Caco-2 (cell line): ENCODE measurements around the gene SMYD3. TPM values are rescaled to one million over a fixed set of nuclear protein-coding genes. Genes with fewer than 3 reads are reported as not detected.

Source experiments
- BruUV-seq: library from RNA; stranded (reverse); fragments of 400-500 nt; replicated peaks from 2 replicates; lab custom pipeline; 2021; lab: Mats Ljungman, UMichigan
- CTCF ChIA-PET: fragments of 300-600 bp; sonication (Branson Sonifier 250); formaldehyde crosslinking; loops from one replicate; lab custom pipeline; 2022; ENCODE audit warnings: antibody characterized with exemption; lab: Charles Lee
- POLR2A ChIA-PET: fragments of 300-600 bp; sonication (Branson Sonifier 250); formaldehyde crosslinking; loops from one replicate; lab custom pipeline; 2022; ENCODE audit warnings: antibody characterized with exemption; lab: Charles Lee
- DNase-seq, 2 experiments: peaks; one replicate each; pipeline versions ENCODE4 v3.0.0 to v3.0.0-alpha.2; 2020 to 2022
- H3K27me3 ChIP-seq: replicated peaks from 2 replicates; pipeline ENCODE4 v1.6.0; 2011; ENCODE audit warnings: low read length; ENCODE audit not compliant: control insufficient read depth, insufficient read depth
- H3K36me3 ChIP-seq: 2 replicates; pipeline ENCODE4 v1.5.1; 2011; ENCODE audit warnings: low read length; ENCODE audit not compliant: control insufficient read depth, insufficient read depth
- H3K4me1 ChIP-seq: fragments of 250-450 bp; sonication (Bioruptor Pico); 2 replicates; pipeline ENCODE4 v1.5.1; 2020; ENCODE audit warnings: mild to moderate bottlenecking
- H3K4me3 ChIP-seq: 2 replicates; pipeline ENCODE4 v1.5.1; 2011; ENCODE audit warnings: low read depth, mild to moderate bottlenecking, control low read depth, low read length
- H3K9me3 ChIP-seq: fragments of 250-450 bp; sonication (Bioruptor Pico); 2 replicates; pipeline ENCODE4 v1.5.1; 2020; ENCODE audit warnings: mild to moderate bottlenecking, moderate library complexity
- H3K27ac Mint-ChIP-seq: one replicate; pipeline ENCODE4 v1.8.0; 2022; ENCODE audit warnings: mixed read lengths; ENCODE audit not compliant: unreplicated experiment
- H3K27me3 Mint-ChIP-seq: one replicate; pipeline ENCODE4 v1.8.0; 2022; ENCODE audit warnings: mixed read lengths; ENCODE audit not compliant: insufficient read depth, unreplicated experiment
- H3K36me3 Mint-ChIP-seq: one replicate; pipeline ENCODE4 v1.8.0; 2022; ENCODE audit warnings: mild to moderate bottlenecking, mixed read lengths; ENCODE audit not compliant: insufficient read depth, unreplicated experiment
- H3K4me1 Mint-ChIP-seq: one replicate; pipeline ENCODE4 v1.8.0; 2022; ENCODE audit warnings: low read depth, mixed read lengths; ENCODE audit not compliant: unreplicated experiment
- H3K4me3 Mint-ChIP-seq: one replicate; pipeline ENCODE4 v1.8.0; 2022; ENCODE audit warnings: mild to moderate bottlenecking, moderate library complexity, mixed read lengths; ENCODE audit not compliant: unreplicated experiment
- H3K9me3 Mint-ChIP-seq: one replicate; pipeline ENCODE4 v1.8.0; 2022; ENCODE audit warnings: mixed read lengths; ENCODE audit not compliant: unreplicated experiment
- intact Hi-C: fragments of 100-400 bp; cut with micrococcal nuclease; formaldehyde crosslinking; loops from one replicate; pipeline ENCODE4 v1.10.0; 2022; ENCODE audit not compliant: unreplicated experiment
- total RNA-seq: library from RNA; stranded (reverse); gene quantifications from 2 replicates; pipeline ENCODE4 v1.2.3, GENCODE V29; 2022
- TF ChIP-seq, protein P1 (sequence below), 2 experiments: fragments of 200-600 bp in 1 of 2; IDR thresholded peaks; 1 replicate in 1 of 2; 2 replicates in 1 of 2; pipeline versions ENCODE4 v1.5.1 to v1.8.0; 2011 to 2022; ENCODE audit warnings: antibody characterized with exemption in 1 of 2, control low read depth in 1 of 2, inconsistent platforms in 1 of 2, low read depth in 1 of 2, low read length in 1 of 2, mild to moderate bottlenecking in 1 of 2, moderate library complexity in 1 of 2; ENCODE audit not compliant: insufficient read depth in 1 of 2, severe bottlenecking in 1 of 2, unreplicated experiment in 1 of 2

Gene SMYD3
- total RNA-seq, 1 experiment from 2014 or later = 33.0 TPM

- no peak overlapping the region for H3K27ac Mint-ChIP-seq
- intact Hi-C loops = no loop called here
- no TSS peak for BruUV-seq
- POLR2A ChIA-PET = no interaction called here
- CTCF ChIA-PET = no interaction called here
- H3K36me3 Mint-ChIP-seq = peaks cover 5% of the 10 kb centered on the region
- no peaks in the 10 kb centered on the region for H3K27me3 Mint-ChIP-seq
- no peaks in the 10 kb centered on the region for H3K27me3 ChIP-seq
- H3K36me3 ChIP-seq = no peaks in the 10 kb centered on the region
- H3K4me3 Mint-ChIP-seq = no peak overlapping the region
- H3K4me1 Mint-ChIP-seq = no peaks in the 10 kb centered on the region
- no peak for DNase-seq
- peaks cover 4% of the 10 kb centered on the region; the same call in 1 of the 2 replicates for H3K9me3 ChIP-seq
- no peaks in the 10 kb centered on the region for H3K4me1 ChIP-seq
- H3K9me3 Mint-ChIP-seq = peaks cover 10% of the 10 kb centered on the region
- TF ChIP-seq, protein P1, sequence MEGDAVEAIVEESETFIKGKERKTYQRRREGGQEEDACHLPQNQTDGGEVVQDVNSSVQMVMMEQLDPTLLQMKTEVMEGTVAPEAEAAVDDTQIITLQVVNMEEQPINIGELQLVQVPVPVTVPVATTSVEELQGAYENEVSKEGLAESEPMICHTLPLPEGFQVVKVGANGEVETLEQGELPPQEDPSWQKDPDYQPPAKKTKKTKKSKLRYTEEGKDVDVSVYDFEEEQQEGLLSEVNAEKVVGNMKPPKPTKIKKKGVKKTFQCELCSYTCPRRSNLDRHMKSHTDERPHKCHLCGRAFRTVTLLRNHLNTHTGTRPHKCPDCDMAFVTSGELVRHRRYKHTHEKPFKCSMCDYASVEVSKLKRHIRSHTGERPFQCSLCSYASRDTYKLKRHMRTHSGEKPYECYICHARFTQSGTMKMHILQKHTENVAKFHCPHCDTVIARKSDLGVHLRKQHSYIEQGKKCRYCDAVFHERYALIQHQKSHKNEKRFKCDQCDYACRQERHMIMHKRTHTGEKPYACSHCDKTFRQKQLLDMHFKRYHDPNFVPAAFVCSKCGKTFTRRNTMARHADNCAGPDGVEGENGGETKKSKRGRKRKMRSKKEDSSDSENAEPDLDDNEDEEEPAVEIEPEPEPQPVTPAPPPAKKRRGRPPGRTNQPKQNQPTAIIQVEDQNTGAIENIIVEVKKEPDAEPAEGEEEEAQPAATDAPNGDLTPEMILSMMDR (IDR thresholded peaks at IDR 0.05; ENCODE audit: insufficient read depth in 1 of 2, low read depth in 1 of 2, low read length in 1 of 2, severe bottlenecking in 1 of 2, unreplicated experiment in 1 of 2) = no peak
- H3K4me3 ChIP-seq = no peak overlapping the region
These were observed 232.0 kb downstream of the SMYD3 start for GRCh38 chr1:246275036-246275435.

GRCh38 chr1:246274186-246274585 lies 232.9 kb downstream of the SMYD3 start:
- ChIA-PET POLR2A (no interaction called here), CTCF (no interaction called here)
- Histone ChIP-seq H3K27me3 (no peaks in the 10 kb centered on the region), H3K4me1 (no peaks in the 10 kb centered on the region), H3K9me3 (peaks cover 4% of the 10 kb centered on the region; the same call in 1 of the 2 replicates), H3K4me3 (no peak overlapping the region), H3K36me3 (no peaks in the 10 kb centered on the region)
- Mint-ChIP-seq H3K27ac (no peak overlapping the region), H3K4me1 (peaks cover under 1% of the 10 kb centered on the region), H3K9me3 (peaks cover 10% of the 10 kb centered on the region), H3K27me3 (no peaks in the 10 kb centered on the region), H3K36me3 (peaks cover 5% of the 10 kb centered on the region), H3K4me3 (no peak overlapping the region)
- intact Hi-C loops = no loop called here
- no TSS peak for BruUV-seq
- TF ChIP-seq, protein P1 (IDR thresholded peaks at IDR 0.05; ENCODE audit: insufficient read depth in 1 of 2, low read depth in 1 of 2, low read length in 1 of 2, severe bottlenecking in 1 of 2, unreplicated experiment in 1 of 2) = no peak
- DNase-seq = no peak

GRCh38 chr1:246271516-246271915 lies 235.6 kb downstream of the SMYD3 start:
- peaks cover 17% of the 10 kb centered on the region for H3K4me1 Mint-ChIP-seq
- BruUV-seq = no TSS peak
- Histone ChIP-seq H3K36me3 (no peaks in the 10 kb centered on the region), H3K4me3 (no peak overlapping the region), H3K9me3 (peaks cover 4% of the 10 kb centered on the region; the same call in 1 of the 2 replicates), H3K4me1 (peaks cover 7% of the 10 kb centered on the region), H3K27me3 (no peaks in the 10 kb centered on the region)
- peaks cover 5% of the 10 kb centered on the region for H3K36me3 Mint-ChIP-seq
- peaks cover 10% of the 10 kb centered on the region for H3K9me3 Mint-ChIP-seq
- H3K27ac Mint-ChIP-seq = no peak overlapping the region
- intact Hi-C loops = no loop called here
- DNase-seq = no peak
- CTCF ChIA-PET = no interaction called here
- no peaks in the 10 kb centered on the region for H3K27me3 Mint-ChIP-seq
- TF ChIP-seq, protein P1 (IDR thresholded peaks at IDR 0.05; ENCODE audit: insufficient read depth in 1 of 2, low read depth in 1 of 2, low read length in 1 of 2, severe bottlenecking in 1 of 2, unreplicated experiment in 1 of 2) = no peak
- POLR2A ChIA-PET = no interaction called here
- no peak overlapping the region for H3K4me3 Mint-ChIP-seq
